Non-pigmented ciliary epithelial cell (primary cell): ENCODE measurements around the gene ICE1.

Experiments
- DNase-seq: peaks from one replicate; pipeline ENCODE4 v3.0.0-alpha.2; 2010; ENCODE audit warnings: low read depth

The ICE1 gene

DNA sequence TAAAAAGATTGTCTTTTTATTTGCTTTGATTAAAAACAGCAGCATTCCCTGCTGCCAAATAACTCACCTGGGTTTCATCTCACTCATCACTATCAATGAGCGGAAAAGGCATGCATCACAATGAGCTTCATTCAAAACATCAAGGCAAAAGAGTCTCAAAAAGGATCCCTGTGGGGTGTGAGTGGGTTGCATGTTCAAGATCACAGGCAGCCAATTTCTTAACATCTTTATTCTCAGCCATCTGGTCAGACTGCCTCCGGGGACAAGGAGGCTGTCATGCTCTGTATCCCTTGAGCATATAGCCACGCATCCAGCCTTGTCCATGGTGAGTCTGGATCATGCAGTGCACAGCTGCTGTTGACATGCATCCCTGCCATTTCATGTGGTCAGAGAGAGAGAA lies 117.1 kb downstream of the ICE1 start:
- no peak for DNase-seq
